Central memory CD8-positive, alpha-beta T cell (primary cell): ENCODE measurements around the gene LYPD4.

Experiments used
- ATAC-seq: fragments of 150-1000 bp; cut with Tn5 transposase; replicated peaks from 2 replicates; pipeline ENCODE4 v1.10.0; 2022; ENCODE audit warnings: mild to moderate bottlenecking, moderate FRiP score, moderate number of reproducible peaks; ENCODE audit not compliant: poor library complexity, severe bottlenecking; ENCODE audit errors: extremely low read depth
- DNase-seq, 2 donors: peaks; one replicate each; pipeline ENCODE4 v3.0.0; 2021; ENCODE audit warnings: low spot score in 2 of 2
- H3K27ac Mint-ChIP-seq: one replicate; pipeline ENCODE4 v1.8.0; 2022; ENCODE audit warnings: low read depth, mild to moderate bottlenecking, moderate library complexity, mixed read lengths
- H3K27me3 Mint-ChIP-seq: one replicate; pipeline ENCODE4 v1.8.0; 2022; ENCODE audit warnings: mixed read lengths
- H3K36me3 Mint-ChIP-seq: one replicate; pipeline ENCODE4 v1.8.0; 2022; ENCODE audit warnings: mild to moderate bottlenecking, moderate library complexity, mixed read lengths; ENCODE audit not compliant: insufficient read depth
- H3K4me1 Mint-ChIP-seq: one replicate; pipeline ENCODE4 v1.8.0; 2022; ENCODE audit warnings: mixed read lengths
- H3K4me3 Mint-ChIP-seq: one replicate; pipeline ENCODE4 v1.8.0; 2022; ENCODE audit warnings: mild to moderate bottlenecking, moderate library complexity, mixed read lengths
- H3K9me3 Mint-ChIP-seq: one replicate; pipeline ENCODE4 v1.8.0; 2022; ENCODE audit warnings: mixed read lengths

Gene LYPD4

GRCh38 chr19:41869374-41869955 lies 25.0 kb upstream of the LYPD4 start:
- no peak overlapping the region for H3K4me3 Mint-ChIP-seq
- peaks cover 58% of the 10 kb centered on the region for H3K4me1 Mint-ChIP-seq

GRCh38 chr19:41868989-41869300 lies 24.5 kb upstream of the LYPD4 start:
- peaks cover 49% of the 10 kb centered on the region for H3K36me3 Mint-ChIP-seq
- no peak overlapping the region for H3K4me3 Mint-ChIP-seq
- H3K27ac Mint-ChIP-seq, result no peak overlapping the region

More at GRCh38 chr19:41869374-41869955, 25.0 kb upstream of the LYPD4 start:
- ATAC-seq (no peak), DNase-seq (no peak)
- Mint-ChIP-seq H3K36me3 (peaks cover 44% of the 10 kb centered on the region), H3K27me3 (no peaks in the 10 kb centered on the region), H3K9me3 (no peaks in the 10 kb centered on the region), H3K27ac (peak overlapping the region; percentile 53)

DNA sequence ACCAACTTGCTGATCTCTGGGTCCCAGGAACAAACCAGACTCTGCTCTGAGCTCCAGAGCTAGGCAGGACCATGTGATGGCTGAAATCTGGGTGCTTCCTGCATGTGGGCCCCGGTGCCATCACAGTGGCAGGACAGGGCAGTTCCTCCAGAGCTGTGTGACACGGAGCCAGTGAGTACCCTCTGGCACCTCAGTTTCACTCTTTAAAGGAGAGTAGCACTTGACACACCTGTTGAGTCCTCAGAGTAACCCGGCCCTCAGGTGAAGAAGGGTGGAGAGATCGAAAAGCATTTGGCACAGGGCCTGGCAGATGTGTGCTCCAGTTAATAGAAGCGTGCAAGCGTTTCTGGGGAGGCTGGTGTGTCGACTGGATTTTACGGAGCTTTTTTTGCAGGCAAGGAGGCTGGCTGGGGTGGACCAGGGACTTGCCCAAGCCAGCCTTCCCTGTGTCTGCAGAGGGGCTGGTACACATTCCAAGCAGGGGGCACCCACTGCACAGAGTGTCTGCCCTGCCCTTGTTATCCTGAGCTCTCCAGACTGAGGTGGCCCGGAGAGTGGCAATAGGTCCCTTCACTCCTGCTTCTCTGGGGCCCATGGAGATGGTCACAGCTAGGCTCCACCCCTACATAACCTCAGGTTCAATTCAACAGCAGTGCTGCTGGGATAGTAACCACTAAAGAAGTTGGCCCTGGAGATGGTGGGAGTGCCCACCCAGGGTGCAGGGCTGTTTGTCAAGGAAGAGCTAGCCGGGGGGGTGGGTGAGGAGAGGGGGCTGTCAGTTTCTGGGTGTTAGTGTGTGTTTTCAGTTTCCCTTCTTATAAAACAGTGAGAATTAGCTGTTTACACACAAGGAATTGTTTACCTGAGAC lies 23.9 kb upstream of the LYPD4 start:
- H3K36me3 Mint-ChIP-seq, result peaks cover 54% of the 10 kb centered on the region

More at GRCh38 chr19:41868989-41869300, 24.5 kb upstream of the LYPD4 start:
- Mint-ChIP-seq H3K9me3 (no peaks in the 10 kb centered on the region), H3K4me1 (peaks cover 63% of the 10 kb centered on the region), H3K27me3 (no peaks in the 10 kb centered on the region)
- DNase-seq (no peak), ATAC-seq (no peak)

DNA sequence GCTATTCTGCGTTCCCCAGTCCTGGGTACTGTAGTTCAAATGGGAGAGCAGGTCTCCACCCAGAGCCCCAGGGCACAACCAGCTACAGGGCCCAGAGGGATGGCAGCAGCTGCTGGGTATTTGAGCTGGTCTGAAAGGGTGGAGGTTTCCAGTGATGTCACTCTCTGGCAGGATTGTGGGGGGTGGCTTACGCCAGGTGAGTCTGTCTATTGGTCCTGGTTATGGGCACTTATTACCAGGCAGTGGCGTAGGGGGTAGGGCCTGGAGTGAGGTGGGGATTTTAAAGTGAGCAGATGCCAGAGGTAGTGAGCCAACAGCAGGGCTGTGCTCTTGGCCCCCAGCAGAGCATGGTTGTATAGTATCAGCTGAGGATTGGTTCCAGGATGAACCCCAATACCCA lies 21.8 kb upstream of the LYPD4 start:
- peaks cover 68% of the 10 kb centered on the region for H3K4me1 Mint-ChIP-seq
- peaks cover 61% of the 10 kb centered on the region for H3K36me3 Mint-ChIP-seq
- H3K27me3 Mint-ChIP-seq, result no peaks in the 10 kb centered on the region
- H3K27ac Mint-ChIP-seq, result peak overlapping the region; percentile 62
- DNase-seq, result no peak
- no peaks in the 10 kb centered on the region for H3K9me3 Mint-ChIP-seq
- ATAC-seq, result no peak
- no peak overlapping the region for H3K4me3 Mint-ChIP-seq

More for the DNA sequence above, 23.9 kb upstream of the LYPD4 start:
- DNase-seq (no peak), ATAC-seq (no peak)
- Mint-ChIP-seq H3K27ac (peak overlapping the region; percentile 84), H3K4me1 (peaks cover 68% of the 10 kb centered on the region), H3K27me3 (no peaks in the 10 kb centered on the region), H3K4me3 (peak overlapping the region; percentile 41), H3K9me3 (no peaks in the 10 kb centered on the region)

- ATAC-seq (no peak), DNase-seq (no peak)
- Mint-ChIP-seq H3K27ac (no peak overlapping the region), H3K4me3 (peak overlapping the region; percentile 29), H3K36me3 (peaks cover 62% of the 10 kb centered on the region), H3K4me1 (peaks cover 64% of the 10 kb centered on the region), H3K9me3 (no peaks in the 10 kb centered on the region), H3K27me3 (no peaks in the 10 kb centered on the region)
Observed at GRCh38 chr19:41864374-41864773, 19.9 kb upstream of the LYPD4 start.

DNA sequence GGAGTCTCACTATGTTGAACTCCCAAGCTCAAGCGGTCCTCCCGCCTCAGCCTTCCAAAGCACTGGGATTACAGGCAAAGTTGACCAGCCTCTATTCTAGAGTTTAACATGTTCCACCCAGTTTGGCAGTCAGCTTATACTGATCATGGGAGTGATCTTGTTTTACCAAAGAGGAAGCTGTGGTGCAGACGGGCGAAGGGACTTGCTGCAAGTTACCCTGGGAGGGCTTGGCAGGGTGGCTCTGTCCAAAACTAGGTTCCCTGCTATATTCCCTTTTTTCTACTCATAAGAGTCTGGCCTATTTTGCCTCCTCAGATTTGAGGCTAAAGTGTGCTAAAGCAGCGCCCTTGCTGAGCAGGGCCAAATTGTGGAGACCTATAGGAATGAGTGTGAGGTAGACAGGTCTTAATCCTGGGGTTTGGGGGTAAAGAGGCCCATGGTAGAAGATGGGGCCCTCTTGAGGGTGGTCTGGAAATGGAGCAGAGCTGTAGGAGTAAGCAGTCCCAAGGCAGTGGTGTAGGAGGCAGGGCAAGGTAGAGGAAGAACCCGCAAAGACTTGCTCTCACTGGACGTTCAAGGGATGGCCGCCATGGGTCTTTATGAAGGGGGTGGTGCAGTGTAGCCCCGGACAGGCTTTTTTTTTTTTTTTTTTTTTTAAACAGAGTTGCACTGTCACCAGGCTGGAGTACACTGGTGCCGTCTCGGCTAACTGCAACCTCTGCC lies 18.9 kb upstream of the LYPD4 start:
- Mint-ChIP-seq H3K36me3 (peaks cover 62% of the 10 kb centered on the region), H3K4me1 (peaks cover 56% of the 10 kb centered on the region), H3K9me3 (no peaks in the 10 kb centered on the region), H3K27me3 (no peaks in the 10 kb centered on the region), H3K4me3 (peak overlapping the region; percentile 81), H3K27ac (peak overlapping the region; percentile 92)
- ATAC-seq, result no peak
- DNase-seq, result no peak

DNA sequence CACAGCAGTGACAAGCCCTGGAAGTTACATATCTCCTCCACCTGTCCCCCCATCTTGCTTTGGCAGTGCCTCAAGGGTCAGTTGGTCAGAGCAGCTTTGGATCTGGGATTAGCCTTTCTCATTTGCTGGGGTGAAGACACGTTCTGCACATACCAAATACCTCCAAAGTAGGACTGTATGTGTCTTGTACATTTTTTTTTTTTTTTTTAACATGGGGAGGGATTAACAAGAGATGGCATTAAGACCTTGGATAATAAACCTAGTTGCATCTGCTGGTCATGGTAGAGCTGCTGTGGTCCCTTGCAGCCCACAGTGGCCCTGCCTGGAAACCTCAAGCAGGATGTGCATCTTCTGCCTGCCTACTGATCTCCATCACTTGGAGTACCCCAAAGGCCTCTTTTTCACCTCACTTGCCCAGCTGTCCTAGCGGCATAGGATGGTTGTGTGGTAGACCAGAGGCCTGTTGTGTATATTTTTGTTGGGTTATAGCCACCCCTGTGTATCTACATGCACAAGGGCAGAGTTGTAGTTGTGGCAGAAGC lies 18.0 kb upstream of the LYPD4 start:
- Mint-ChIP-seq H3K4me3 (peak overlapping the region; percentile 81), H3K4me1 (peaks cover 48% of the 10 kb centered on the region), H3K36me3 (peaks cover 59% of the 10 kb centered on the region), H3K9me3 (no peaks in the 10 kb centered on the region), H3K27ac (peak overlapping the region; percentile 90), H3K27me3 (no peaks in the 10 kb centered on the region)
- ATAC-seq, result no peak
- DNase-seq, result no peak

DNA sequence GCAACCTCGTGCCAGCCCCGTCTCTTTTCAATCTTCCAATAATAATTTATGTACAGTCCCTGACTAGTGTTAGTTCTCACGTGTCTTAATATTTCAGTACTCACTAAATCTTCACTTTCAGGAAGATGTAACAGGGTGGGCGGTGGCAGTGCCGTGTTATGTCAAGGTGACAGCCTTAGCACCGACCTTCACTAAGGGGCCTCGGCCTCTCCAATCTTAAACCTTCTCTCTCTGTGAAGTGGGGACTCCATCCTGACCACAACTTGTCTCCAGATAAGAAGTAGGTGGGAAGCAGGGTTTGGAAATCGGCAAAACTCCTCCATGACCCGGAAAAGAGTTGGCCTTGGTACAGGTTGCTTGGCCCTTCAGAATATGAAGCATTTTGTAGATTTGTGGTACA lies 17.4 kb upstream of the LYPD4 start:
- no peak for DNase-seq
- peaks cover 48% of the 10 kb centered on the region for H3K4me1 Mint-ChIP-seq
- H3K36me3 Mint-ChIP-seq, result peaks cover 57% of the 10 kb centered on the region
- H3K27ac Mint-ChIP-seq, result peak overlapping the region; percentile 90
- H3K4me3 Mint-ChIP-seq, result peak overlapping the region; percentile 81
- no peaks in the 10 kb centered on the region for H3K27me3 Mint-ChIP-seq
- H3K9me3 Mint-ChIP-seq, result no peaks in the 10 kb centered on the region
- ATAC-seq, result no peak

DNA sequence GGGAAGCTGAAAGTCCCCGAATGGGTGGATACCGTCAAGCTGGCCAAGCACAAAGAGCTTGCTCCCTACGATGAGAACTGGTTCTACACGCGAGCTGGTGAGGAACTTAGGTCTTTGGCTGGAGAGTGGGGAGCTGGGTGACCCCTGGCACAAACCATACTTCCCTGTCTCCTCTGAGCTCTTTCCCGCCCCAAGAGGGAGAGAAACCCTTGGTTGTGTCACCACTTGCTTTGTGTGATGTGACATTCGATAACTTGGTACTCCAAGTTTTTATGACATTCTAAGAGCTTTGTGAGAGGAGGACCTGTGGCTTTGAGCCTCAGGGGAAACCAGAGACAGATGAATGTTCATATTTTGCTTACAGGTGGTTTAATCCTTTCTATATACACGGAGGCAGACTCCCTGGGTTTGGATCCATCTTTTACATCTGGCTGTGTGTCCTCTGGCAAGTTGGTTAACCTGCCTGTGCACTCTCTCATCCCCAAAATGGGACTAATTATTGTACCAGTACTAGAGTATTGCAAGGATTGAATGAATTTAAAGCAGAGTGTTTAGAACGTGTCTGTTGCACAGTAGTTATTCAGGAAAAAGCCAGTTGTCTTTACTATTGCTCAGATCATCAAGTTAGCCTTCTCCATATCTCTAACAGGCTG lies 16.8 kb upstream of the LYPD4 start:
- Mint-ChIP-seq H3K27me3 (no peaks in the 10 kb centered on the region), H3K4me1 (peaks cover 45% of the 10 kb centered on the region), H3K27ac (peak overlapping the region; percentile 90), H3K9me3 (no peaks in the 10 kb centered on the region), H3K4me3 (peak overlapping the region; percentile 81), H3K36me3 (peaks cover 54% of the 10 kb centered on the region)
- DNase-seq, result no peak
- ATAC-seq, result no peak

DNA sequence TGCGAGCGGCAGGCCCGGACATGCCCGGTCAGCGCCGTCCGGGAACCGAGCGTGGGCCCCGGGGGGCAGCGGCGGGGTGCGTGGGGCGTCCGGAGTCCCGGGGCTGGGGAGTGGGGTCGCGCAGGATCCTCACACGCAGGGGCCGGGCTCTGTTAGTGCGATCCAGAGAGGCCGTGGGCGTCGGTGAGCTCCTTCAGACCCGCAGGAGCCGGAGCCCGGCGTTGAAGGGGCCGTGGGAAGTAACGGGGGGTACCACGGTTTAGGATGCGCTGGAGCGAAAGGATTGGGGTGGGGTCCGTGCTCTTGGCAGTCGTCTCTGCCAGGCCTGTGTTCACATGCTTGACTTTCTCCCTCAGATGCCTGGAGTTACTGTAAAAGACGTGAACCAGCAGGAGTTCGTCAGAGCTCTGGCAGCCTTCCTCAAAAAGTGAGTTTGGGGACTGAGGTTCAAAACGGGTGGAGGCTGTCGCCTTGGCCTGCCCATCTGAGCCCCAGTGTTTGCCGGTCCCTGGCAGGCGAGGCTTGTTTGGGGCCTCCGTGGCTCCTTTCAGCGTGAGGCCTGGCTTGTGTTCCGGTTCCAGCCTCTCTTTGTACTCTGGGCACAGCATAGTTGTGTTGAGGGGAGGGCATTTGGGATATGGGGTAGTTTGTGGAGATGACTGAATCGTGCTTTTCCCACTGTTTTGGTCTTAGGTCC lies 16.1 kb upstream of the LYPD4 start:
- ATAC-seq (no peak), DNase-seq (peak in 1 of 2 donors; percentile 25)
- Mint-ChIP-seq H3K27ac (peak overlapping the region; percentile 90), H3K36me3 (peaks cover 49% of the 10 kb centered on the region), H3K4me3 (peak overlapping the region; percentile 81), H3K4me1 (peaks cover 42% of the 10 kb centered on the region), H3K27me3 (no peaks in the 10 kb centered on the region), H3K9me3 (no peaks in the 10 kb centered on the region)

DNA sequence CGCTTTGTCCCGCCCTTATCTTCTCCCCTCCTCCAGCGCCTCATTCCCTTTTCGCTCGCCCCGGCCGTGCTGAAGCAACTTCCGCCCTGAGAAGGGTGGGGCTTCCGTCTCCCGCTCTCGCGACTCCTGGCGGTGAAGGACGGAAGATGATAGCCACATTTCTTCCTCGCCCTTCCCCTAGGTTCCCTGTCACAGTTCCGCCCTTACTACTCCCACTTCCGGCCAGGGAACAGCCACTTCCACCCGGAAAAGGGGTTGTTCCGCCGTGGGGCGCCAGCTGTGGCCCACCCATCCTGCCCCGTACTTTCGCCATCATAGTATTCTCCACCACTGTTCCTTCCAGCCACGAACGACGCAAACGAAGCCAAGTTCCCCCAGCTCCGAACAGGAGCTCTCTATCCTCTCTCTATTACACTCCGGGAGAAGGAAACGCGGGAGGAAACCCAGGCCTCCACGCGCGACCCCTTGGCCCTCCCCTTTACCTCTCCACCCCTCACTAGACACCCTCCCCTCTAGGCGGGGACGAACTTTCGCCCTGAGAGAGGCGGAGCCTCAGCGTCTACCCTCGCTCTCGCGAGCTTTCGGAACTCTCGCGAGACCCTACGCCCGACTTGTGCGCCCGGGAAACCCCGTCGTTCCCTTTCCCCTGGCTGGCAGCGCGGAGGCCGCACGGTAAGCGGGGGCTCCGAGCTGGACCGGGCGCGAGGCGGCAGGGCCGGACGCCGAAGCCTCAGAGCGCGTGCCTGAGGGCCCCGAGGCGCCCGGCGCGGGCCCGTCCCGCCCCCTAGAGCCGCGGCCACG lies 15.3 kb upstream of the LYPD4 start, which contains the start of gene RPS19:
TSS of gene RPS19 (plus strand) at position 638 of the 801 bp plus-strand sequence. CDS start 520 bp downstream, outside the sequence.
- Mint-ChIP-seq H3K27me3 (peaks cover 4% of the 10 kb centered on the region), H3K4me1 (peaks cover 42% of the 10 kb centered on the region), H3K9me3 (no peaks in the 10 kb centered on the region), H3K4me3 (peak within 1 kb of the TSS; percentile 81), H3K36me3 (peaks cover 45% of the 10 kb centered on the region), H3K27ac (peak within 1 kb of the TSS; percentile 90)
- ATAC-seq (peak; percentile 84), DNase-seq (peak; percentile 98 to 99)
